Measurements from ENCODE around the gene PTPRA.

The PTPRA gene

GRCh38 chr20:2875690-2876203 is 2.5 kb downstream of the PTPRA start:
- H3K27me3 ChIP-seq (ENCODE audit: insufficient read depth, low read length): peaks cover 23% of the 10 kb centered on the region
- no peaks in the 10 kb centered on the region for H3K9me3 ChIP-seq (ENCODE audit: insufficient read depth, low read depth, low read length)
- no peak overlapping the region for H3K4me3 ChIP-seq (ENCODE audit: low read length)
- no peak overlapping the region for H3K27ac ChIP-seq (ENCODE audit: low read length)
- no peak overlapping the region for H3K9ac ChIP-seq (ENCODE audit: low read depth, low read length)
- no peaks in the 10 kb centered on the region for H3K36me3 ChIP-seq (ENCODE audit: insufficient read depth, low read depth, low read length)
- H3K4me1 ChIP-seq (ENCODE audit: insufficient read depth, low read length): peaks cover 8% of the 10 kb centered on the region; the same call in 1 of the 2 replicates

- no peaks in the 10 kb centered on the region for H3K36me3 ChIP-seq (ENCODE audit: insufficient read depth, low read depth, low read length)
- no peaks in the 10 kb centered on the region for H3K27me3 ChIP-seq (ENCODE audit: insufficient read depth, low read length)
- no peak overlapping the region for H3K27ac ChIP-seq (ENCODE audit: low read length)
- H3K4me3 ChIP-seq (ENCODE audit: low read length): no peak overlapping the region
- no peak overlapping the region for H3K9ac ChIP-seq (ENCODE audit: low read depth, low read length)
- H3K4me1 ChIP-seq (ENCODE audit: insufficient read depth, low read length): 0 out of 2 replicates have a peak, but pooled peaks cover 8% of the 10 kb centered on the region
- H3K9me3 ChIP-seq (ENCODE audit: insufficient read depth, low read depth, low read length): no peaks in the 10 kb centered on the region
These were observed 5.2 kb downstream of the PTPRA start for GRCh38 chr20:2878515-2878914.

- H3K36me3 ChIP-seq (ENCODE audit: insufficient read depth, low read depth, low read length): no peaks in the 10 kb centered on the region
- no peak overlapping the region for H3K4me3 ChIP-seq (ENCODE audit: low read length)
- 0 out of 2 replicates have a peak, but pooled peaks cover 8% of the 10 kb centered on the region for H3K4me1 ChIP-seq (ENCODE audit: insufficient read depth, low read length)
- no peaks in the 10 kb centered on the region for H3K9me3 ChIP-seq (ENCODE audit: insufficient read depth, low read depth, low read length)
- H3K9ac ChIP-seq (ENCODE audit: low read depth, low read length): no peak overlapping the region
- no peaks in the 10 kb centered on the region for H3K27me3 ChIP-seq (ENCODE audit: insufficient read depth, low read length)
- H3K27ac ChIP-seq (ENCODE audit: low read length): no peak overlapping the region
These were observed 5.9 kb downstream of the PTPRA start for GRCh38 chr20:2879146-2879545.

- no peak overlapping the region for H3K9ac ChIP-seq (ENCODE audit: low read depth, low read length)
- H3K9me3 ChIP-seq (ENCODE audit: insufficient read depth, low read depth, low read length): no peaks in the 10 kb centered on the region
- H3K27me3 ChIP-seq (ENCODE audit: insufficient read depth, low read length): no peaks in the 10 kb centered on the region
- no peak overlapping the region for H3K4me3 ChIP-seq (ENCODE audit: low read length)
- 0 out of 2 replicates have a peak, but pooled peaks cover 3% of the 10 kb centered on the region for H3K4me1 ChIP-seq (ENCODE audit: insufficient read depth, low read length)
- H3K36me3 ChIP-seq (ENCODE audit: insufficient read depth, low read depth, low read length): no peaks in the 10 kb centered on the region
- H3K27ac ChIP-seq (ENCODE audit: low read length): no peak overlapping the region
These were observed 7.4 kb downstream of the PTPRA start for GRCh38 chr20:2880650-2881049.

GRCh38 chr20:2883726-2884637 is 10.7 kb downstream of the PTPRA start:
- Histone ChIP-seq H3K27ac (ENCODE audit: low read length) (no peak overlapping the region), H3K9ac (ENCODE audit: low read depth, low read length) (no peak overlapping the region), H3K4me3 (ENCODE audit: low read length) (no peak overlapping the region), H3K36me3 (ENCODE audit: insufficient read depth, low read depth, low read length) (no peaks in the 10 kb centered on the region), H3K27me3 (ENCODE audit: insufficient read depth, low read length) (no peaks in the 10 kb centered on the region), H3K9me3 (ENCODE audit: insufficient read depth, low read depth, low read length) (no peaks in the 10 kb centered on the region), H3K4me1 (ENCODE audit: insufficient read depth, low read length) (0 out of 2 replicates have a peak, but pooled peaks cover 3% of the 10 kb centered on the region)

GRCh38 chr20:2887715-2888114 is 14.4 kb downstream of the PTPRA start:
- H3K36me3 ChIP-seq (ENCODE audit: insufficient read depth, low read depth, low read length): no peaks in the 10 kb centered on the region
- no peak overlapping the region for H3K4me3 ChIP-seq (ENCODE audit: low read length)
- no peaks in the 10 kb centered on the region for H3K27me3 ChIP-seq (ENCODE audit: insufficient read depth, low read length)
- no peaks in the 10 kb centered on the region for H3K4me1 ChIP-seq (ENCODE audit: insufficient read depth, low read length)
- H3K9ac ChIP-seq (ENCODE audit: low read depth, low read length): no peak overlapping the region
- no peaks in the 10 kb centered on the region for H3K9me3 ChIP-seq (ENCODE audit: insufficient read depth, low read depth, low read length)
- no peak overlapping the region for H3K27ac ChIP-seq (ENCODE audit: low read length)

GRCh38 chr20:2888224-2888955 is 15.1 kb downstream of the PTPRA start:
- Histone ChIP-seq H3K36me3 (ENCODE audit: insufficient read depth, low read depth, low read length) (no peaks in the 10 kb centered on the region), H3K9me3 (ENCODE audit: insufficient read depth, low read depth, low read length) (no peaks in the 10 kb centered on the region), H3K4me3 (ENCODE audit: low read length) (no peak overlapping the region), H3K9ac (ENCODE audit: low read depth, low read length) (no peak overlapping the region), H3K4me1 (ENCODE audit: insufficient read depth, low read length) (no peaks in the 10 kb centered on the region), H3K27me3 (ENCODE audit: insufficient read depth, low read length) (no peaks in the 10 kb centered on the region), H3K27ac (ENCODE audit: low read length) (no peak overlapping the region)

- Histone ChIP-seq H3K4me3 (ENCODE audit: low read length) (no peak overlapping the region), H3K27ac (ENCODE audit: low read length) (no peak overlapping the region)
These were observed 15.9 kb downstream of the PTPRA start for GRCh38 chr20:2889209-2889608.

GRCh38 chr20:2889797-2890196 is 16.5 kb downstream of the PTPRA start:
- Histone ChIP-seq H3K27ac (ENCODE audit: low read length) (no peak overlapping the region), H3K4me3 (ENCODE audit: low read length) (no peak overlapping the region), H3K9ac (ENCODE audit: low read depth, low read length) (no peak overlapping the region), H3K36me3 (ENCODE audit: insufficient read depth, low read depth, low read length) (no peaks in the 10 kb centered on the region), H3K27me3 (ENCODE audit: insufficient read depth, low read length) (no peaks in the 10 kb centered on the region), H3K9me3 (ENCODE audit: insufficient read depth, low read depth, low read length) (no peaks in the 10 kb centered on the region), H3K4me1 (ENCODE audit: insufficient read depth, low read length) (no peaks in the 10 kb centered on the region)

More at GRCh38 chr20:2889209-2889608, 15.9 kb downstream of the PTPRA start:
- H3K4me1 ChIP-seq (ENCODE audit: insufficient read depth, low read length): no peaks in the 10 kb centered on the region
- H3K9ac ChIP-seq (ENCODE audit: low read depth, low read length): no peak overlapping the region
- no peaks in the 10 kb centered on the region for H3K9me3 ChIP-seq (ENCODE audit: insufficient read depth, low read depth, low read length)
- H3K27me3 ChIP-seq (ENCODE audit: insufficient read depth, low read length): no peaks in the 10 kb centered on the region
- no peaks in the 10 kb centered on the region for H3K36me3 ChIP-seq (ENCODE audit: insufficient read depth, low read depth, low read length)

- Histone ChIP-seq H3K9ac (ENCODE audit: low read depth, low read length) (no peak overlapping the region), H3K4me3 (ENCODE audit: low read length) (no peak overlapping the region), H3K27me3 (ENCODE audit: insufficient read depth, low read length) (no peaks in the 10 kb centered on the region), H3K4me1 (ENCODE audit: insufficient read depth, low read length) (no peaks in the 10 kb centered on the region), H3K36me3 (ENCODE audit: insufficient read depth, low read depth, low read length) (no peaks in the 10 kb centered on the region), H3K27ac (ENCODE audit: low read length) (no peak overlapping the region), H3K9me3 (ENCODE audit: insufficient read depth, low read depth, low read length) (no peaks in the 10 kb centered on the region)
These were observed 17.5 kb downstream of the PTPRA start for GRCh38 chr20:2890742-2891141.

- Histone ChIP-seq H3K9ac (ENCODE audit: low read depth, low read length) (no peak overlapping the region), H3K27ac (ENCODE audit: low read length) (no peak overlapping the region), H3K36me3 (ENCODE audit: insufficient read depth, low read depth, low read length) (no peaks in the 10 kb centered on the region), H3K27me3 (ENCODE audit: insufficient read depth, low read length) (no peaks in the 10 kb centered on the region), H3K9me3 (ENCODE audit: insufficient read depth, low read depth, low read length) (no peaks in the 10 kb centered on the region), H3K4me1 (ENCODE audit: insufficient read depth, low read length) (no peaks in the 10 kb centered on the region), H3K4me3 (ENCODE audit: low read length) (no peak overlapping the region)
These were observed 18.1 kb downstream of the PTPRA start for GRCh38 chr20:2891343-2891742.

Measured in iPS-20b (cell line).